GM19025 (cell line): ENCODE data around the gene ZNF423.

ENCODE experiments used
- ATAC-seq: cut with Tn5 transposase; IDR thresholded peaks from one replicate; pipeline ENCODE4 v1.9.1; 2021; ENCODE audit warnings: mild to moderate bottlenecking, low read depth, moderate library complexity; ENCODE audit not compliant: unreplicated experiment

ZNF423 gene

GRCh38 chr16:49473131-49473530 is 382.8 kb downstream of the ZNF423 start:
- ATAC-seq, result no peak

GRCh38 chr16:49472598-49472997 is 383.3 kb downstream of the ZNF423 start:
- no peak for ATAC-seq

GRCh38 chr16:49471038-49471727 is 384.7 kb downstream of the ZNF423 start:
- ATAC-seq, result no peak

DNA sequence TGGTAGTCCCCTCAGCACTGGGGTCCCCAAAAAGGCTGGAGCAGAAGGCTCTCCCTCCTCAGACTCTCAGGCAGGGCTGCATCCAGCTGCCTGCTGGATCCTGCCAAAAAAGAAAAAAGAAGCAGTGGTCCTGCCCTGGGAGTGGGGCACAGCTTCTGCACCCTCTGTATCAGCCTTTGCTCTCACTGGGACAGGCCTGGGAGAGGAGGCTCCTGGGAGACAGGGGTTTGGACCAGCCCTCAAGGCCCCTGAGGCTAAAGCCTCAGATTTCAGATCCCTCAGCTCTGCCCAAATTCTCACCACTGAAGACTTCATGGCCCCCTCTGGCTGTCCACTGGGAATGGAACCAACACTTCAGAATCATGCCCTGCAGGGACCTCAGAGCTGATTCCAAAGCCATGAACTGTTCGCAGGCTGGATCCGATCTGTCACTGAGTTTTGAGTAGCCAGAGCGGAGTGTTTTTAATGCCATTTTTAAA is 385.4 kb downstream of the ZNF423 start:
- ATAC-seq, result no peak

GRCh38 chr16:49469930-49470451 is 385.9 kb downstream of the ZNF423 start:
- no peak for ATAC-seq

DNA sequence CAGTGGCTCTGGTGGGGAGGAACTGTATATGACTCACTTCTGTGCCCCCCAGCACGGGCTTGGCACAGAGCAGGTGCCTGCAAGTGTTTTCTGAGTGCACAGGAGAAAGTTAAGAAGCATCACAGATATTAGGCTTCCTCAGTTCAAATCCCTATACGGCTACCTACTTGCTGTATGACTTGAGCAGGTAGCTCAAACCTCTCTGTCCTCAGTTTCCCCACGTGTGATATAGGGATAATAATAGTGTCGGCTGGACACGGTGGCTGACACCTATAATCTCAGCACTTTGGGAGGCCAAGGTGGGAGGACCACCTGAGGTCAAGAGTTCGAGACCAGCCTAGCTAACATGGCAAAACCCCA is 386.6 kb downstream of the ZNF423 start:
- ATAC-seq, result no peak

DNA sequence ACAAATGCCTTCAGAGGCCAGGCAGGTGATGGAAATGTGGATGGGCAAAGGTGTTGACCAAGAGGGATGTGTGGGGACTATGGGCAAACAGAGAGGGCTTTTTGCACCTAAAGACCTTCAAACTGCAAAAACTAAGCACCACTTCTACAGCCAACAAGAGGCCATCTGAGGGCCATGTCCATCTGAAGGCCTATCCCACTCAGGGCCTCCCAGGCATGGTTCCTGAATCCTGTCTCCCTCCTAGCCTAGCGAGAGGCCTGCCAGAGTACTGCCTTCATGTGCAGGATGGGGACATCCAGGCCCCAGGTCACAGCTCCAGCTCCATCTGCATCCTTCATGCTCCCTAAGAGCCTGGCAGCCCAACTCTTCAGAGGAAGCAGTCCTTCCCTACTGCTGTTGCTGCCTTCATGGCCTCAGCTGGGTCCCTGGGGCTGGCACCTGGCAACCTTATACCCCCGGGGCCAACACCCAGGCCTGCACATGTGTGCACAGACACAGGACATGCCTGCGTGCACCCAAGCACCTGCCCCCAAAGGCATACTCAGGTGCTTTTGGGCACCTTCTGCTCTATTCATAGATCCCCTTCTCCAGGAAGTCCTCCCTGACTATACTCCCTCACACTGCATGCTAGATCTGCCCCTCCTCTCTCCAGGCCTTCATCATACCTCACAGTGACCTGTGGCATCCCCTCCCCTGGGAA is 387.2 kb downstream of the ZNF423 start:
- no peak for ATAC-seq

- no peak for ATAC-seq
These were observed 388.2 kb downstream of the ZNF423 start for GRCh38 chr16:49467540-49468372.

DNA sequence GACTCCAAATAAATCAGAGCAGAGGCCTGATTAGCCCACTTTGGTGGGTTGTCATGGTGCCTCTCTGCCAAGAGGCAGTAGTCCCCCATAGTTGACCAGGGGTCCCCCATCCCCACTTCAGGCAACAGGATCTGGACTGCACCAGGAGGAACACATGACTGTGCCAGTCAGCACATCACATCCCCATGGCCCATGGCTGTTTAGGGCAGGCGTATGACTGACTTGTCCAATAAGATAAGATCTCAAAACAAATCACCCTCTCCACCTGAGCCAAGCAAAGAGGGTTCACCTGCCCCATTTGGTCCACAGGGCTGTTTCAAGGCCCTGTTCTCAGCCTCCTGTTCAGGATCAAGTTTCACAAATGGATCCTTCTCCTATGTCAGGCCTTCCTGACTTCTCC is 389.0 kb downstream of the ZNF423 start:
- no peak for ATAC-seq

DNA sequence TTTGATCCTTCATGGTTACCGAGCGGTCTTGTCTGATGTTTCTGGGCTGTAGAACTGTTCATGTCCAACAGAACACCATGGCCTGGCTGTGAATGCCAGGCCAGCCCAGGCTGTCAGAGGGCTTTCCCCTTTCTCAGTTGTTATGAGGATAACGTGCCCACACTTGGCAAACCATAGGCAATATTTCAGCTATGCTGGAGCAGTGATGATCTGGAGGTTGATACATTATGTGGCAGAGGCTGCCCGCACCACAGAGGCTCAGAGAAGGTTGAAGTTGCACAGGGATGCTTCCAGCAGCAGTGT is 389.4 kb downstream of the ZNF423 start:
- ATAC-seq, result no peak

DNA sequence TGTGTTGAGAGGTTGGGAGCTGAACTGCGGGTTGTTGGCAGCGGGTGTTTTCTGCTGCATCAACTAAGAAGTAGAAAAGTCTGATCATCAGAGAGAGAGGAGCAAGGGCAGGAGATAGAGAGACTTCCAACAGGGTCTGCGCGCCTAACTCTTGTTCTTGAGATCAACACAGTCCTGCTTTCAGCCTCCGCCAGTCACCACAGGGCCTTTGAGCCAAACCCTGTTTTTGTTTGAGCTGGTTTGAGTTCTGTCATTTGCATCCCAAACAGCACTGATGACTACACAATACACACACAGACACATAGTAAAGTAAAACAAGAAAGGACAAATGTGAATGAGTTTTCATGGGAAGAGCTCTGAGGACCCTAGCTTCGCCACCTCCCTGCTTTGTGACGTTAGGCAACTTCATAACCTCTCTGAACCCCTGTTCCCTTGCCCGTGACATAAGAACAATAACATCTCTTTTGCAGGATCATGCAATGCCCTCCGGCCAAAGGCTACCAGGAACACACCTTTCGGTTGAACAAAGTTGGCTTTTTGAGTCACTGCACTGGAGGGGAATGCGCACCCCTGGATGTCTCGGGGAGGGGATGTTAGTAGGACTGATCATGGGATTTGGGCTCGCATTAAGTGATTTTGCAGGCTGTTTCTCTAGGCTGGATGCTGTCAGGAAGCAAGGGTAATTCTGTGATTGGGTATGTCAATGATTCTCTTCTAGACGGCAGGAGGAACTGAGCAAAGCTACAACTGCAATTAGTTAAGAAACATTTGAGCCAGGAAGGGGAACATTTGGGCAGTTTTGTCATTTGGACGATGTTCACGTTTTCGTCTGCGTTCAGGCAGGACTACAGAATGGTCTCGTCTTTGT is 390.0 kb downstream of the ZNF423 start:
- no peak for ATAC-seq

- ATAC-seq, result no peak
These were observed 390.9 kb downstream of the ZNF423 start for GRCh38 chr16:49464877-49465504.

DNA sequence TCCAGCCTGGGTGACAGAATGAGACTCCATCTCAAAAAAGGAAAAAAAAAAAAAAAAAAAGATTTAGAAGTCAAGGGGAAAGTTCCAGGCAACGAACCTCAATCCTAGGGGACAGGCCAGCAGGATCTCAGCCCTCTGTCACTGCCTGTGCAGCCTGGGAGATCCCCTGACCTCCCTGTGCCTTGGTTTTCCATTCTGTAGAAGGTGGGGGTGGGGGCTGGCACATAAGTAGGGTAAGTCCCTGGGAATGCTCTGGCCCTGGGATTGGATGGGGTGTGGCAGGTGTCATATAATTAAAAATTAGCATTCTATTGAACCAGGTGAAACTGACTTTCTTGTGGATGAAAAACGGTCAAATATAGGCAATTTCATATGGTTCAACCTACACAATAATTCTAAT is 391.8 kb downstream of the ZNF423 start:
- ATAC-seq, result no peak

DNA sequence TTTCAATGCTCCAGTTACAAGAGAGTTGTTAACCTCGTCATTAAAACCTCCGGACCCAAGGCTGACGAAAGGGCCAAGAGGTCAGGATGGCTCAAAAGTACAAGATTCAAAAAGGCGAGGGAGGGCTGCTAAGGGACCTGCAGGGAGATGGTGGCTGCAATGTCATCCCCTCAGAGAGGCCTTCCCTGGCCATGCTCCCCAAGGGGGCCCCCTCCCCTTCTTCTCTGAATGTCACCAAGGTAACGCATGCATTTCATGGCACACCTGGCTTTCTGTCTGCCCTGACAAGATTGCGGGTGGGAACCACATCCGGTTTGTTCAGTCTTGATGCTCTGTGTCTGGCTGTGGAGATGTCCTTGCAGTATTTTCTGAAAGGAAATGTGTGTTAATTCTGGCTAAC is 392.4 kb downstream of the ZNF423 start:
- ATAC-seq, result peak; percentile 88

GRCh38 chr16:49462989-49463371 is 392.9 kb downstream of the ZNF423 start:
- ATAC-seq, result no peak

DNA sequence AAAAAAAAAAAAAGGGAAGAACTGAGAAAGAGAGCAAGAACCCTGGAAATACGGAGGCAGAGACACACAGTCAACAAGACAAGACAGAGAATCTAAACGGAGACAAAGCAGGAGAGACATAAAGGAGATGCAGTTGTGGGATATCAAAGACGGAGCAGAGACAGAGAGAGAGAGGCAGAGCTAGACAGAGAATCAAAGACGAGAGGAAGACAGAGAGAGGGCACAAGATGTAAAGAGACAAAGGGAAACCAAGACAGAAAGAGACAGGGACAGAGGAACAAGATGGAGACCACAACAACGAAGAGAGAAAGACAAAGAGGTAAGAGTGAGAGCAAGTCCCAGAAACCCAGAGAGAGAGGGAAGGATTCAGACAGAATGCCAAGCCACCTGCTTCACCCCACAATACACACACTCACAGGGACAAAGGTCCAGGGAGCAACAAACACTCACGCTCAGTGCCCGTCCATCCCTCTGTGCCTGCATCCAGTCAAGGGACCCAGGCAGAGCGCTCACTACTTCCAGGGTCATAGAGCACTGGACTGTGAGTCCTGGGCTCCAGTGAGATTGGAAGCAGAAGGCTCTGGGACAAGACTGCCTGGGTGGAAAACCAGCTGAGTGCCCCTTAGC is 393.4 kb downstream of the ZNF423 start:
- no peak for ATAC-seq

GRCh38 chr16:49461517-49461951 is 394.4 kb downstream of the ZNF423 start:
- ATAC-seq, result no peak

- no peak for ATAC-seq
These were observed 395.0 kb downstream of the ZNF423 start for GRCh38 chr16:49460786-49461470.
